OCI-LY1 (cell line): Measurements from ENCODE around the gene TOP3B.

Experiments used
- EZH2 ChIP-seq: fragments of 200-600 bp; sonication (generic), shearing (Covaris generic); IDR thresholded peaks from 2 replicates; pipeline ENCODE4 v1.8.0; 2017; ENCODE audit warnings: borderline replicate concordance, mixed run types, mild to moderate bottlenecking, antibody characterized with exemption, low read length, moderate library complexity, mixed read lengths
- TF ChIP-seq, protein P1 (sequence below): fragments of 200-600 bp; sonication (generic), shearing (Covaris generic); IDR thresholded peaks from 2 replicates; pipeline ENCODE4 v1.5.1; 2017; ENCODE audit warnings: mild to moderate bottlenecking, antibody characterized with exemption, low read length, moderate library complexity, mixed read lengths

DNA sequence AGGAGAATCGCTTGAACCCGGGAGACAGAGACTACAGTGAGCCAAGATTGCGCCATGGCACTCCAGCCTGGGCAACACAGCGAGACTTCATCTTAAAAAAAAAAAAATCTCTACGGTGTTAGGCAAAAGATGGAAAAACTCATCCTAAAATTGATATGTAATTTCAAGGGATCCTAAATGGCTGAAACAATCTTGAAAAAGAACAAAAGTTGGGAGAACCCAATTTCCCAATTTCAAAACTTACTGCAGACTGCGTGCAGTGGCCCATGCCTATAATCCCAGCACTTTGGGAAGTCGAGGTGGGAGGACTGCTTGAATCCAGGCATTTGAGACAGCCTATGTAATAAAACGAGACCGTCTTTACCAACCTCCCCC is 31.7 kb upstream of the TOP3B start:
- TF ChIP-seq, protein P1, sequence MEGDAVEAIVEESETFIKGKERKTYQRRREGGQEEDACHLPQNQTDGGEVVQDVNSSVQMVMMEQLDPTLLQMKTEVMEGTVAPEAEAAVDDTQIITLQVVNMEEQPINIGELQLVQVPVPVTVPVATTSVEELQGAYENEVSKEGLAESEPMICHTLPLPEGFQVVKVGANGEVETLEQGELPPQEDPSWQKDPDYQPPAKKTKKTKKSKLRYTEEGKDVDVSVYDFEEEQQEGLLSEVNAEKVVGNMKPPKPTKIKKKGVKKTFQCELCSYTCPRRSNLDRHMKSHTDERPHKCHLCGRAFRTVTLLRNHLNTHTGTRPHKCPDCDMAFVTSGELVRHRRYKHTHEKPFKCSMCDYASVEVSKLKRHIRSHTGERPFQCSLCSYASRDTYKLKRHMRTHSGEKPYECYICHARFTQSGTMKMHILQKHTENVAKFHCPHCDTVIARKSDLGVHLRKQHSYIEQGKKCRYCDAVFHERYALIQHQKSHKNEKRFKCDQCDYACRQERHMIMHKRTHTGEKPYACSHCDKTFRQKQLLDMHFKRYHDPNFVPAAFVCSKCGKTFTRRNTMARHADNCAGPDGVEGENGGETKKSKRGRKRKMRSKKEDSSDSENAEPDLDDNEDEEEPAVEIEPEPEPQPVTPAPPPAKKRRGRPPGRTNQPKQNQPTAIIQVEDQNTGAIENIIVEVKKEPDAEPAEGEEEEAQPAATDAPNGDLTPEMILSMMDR, result no peak
- TF ChIP-seq EZH2, result no peak
